ENCODE data around the gene ARFGEF2. TPM values are rescaled to one million over a fixed set of nuclear protein-coding genes. Genes with fewer than 3 reads are reported as not detected.
"Not testable (repeated sequence)": the region's sequence is repeated elsewhere in the genome, so short reads cannot be mapped to it uniquely, and the experiment has no call there.

The ARFGEF2 gene
- total RNA-seq, 1 experiment from 2014 or later, result 31.6 TPM

- DNase-seq (ENCODE audit: low read depth); in situ Hi-C loops (cut with HindIII; ENCODE audit: low pct_unique_long_range_greater_than_20kb, low sequenced_read_pairs): not testable (repeated sequence)
Observed at GRCh38 chr20:49028177-49028576, 106.7 kb downstream of the ARFGEF2 start.

- in situ Hi-C loops (cut with HindIII; ENCODE audit: low pct_unique_long_range_greater_than_20kb, low sequenced_read_pairs), result no loop called here
- peak; percentile 37 for DNase-seq (ENCODE audit: low read depth)
Observed at GRCh38 chr20:49028684-49029083, 107.2 kb downstream of the ARFGEF2 start.

GRCh38 chr20:49029203-49029602 lies 107.7 kb downstream of the ARFGEF2 start:
- DNase-seq (ENCODE audit: low read depth), result no peak
- in situ Hi-C loops (cut with HindIII; ENCODE audit: low pct_unique_long_range_greater_than_20kb, low sequenced_read_pairs), result no loop called here

GRCh38 chr20:49030954-49031619 lies 109.6 kb downstream of the ARFGEF2 start:
- in situ Hi-C loops (cut with HindIII; ENCODE audit: low pct_unique_long_range_greater_than_20kb, low sequenced_read_pairs), result no loop called here
- DNase-seq (ENCODE audit: low read depth), result no peak

GRCh38 chr20:49032455-49032854 lies 110.9 kb downstream of the ARFGEF2 start:
- in situ Hi-C loops (cut with HindIII; ENCODE audit: low pct_unique_long_range_greater_than_20kb, low sequenced_read_pairs), result no loop called here
- DNase-seq (ENCODE audit: low read depth), result no peak

GRCh38 chr20:49034070-49034732 lies 112.7 kb downstream of the ARFGEF2 start:
- DNase-seq (ENCODE audit: low read depth), result no peak
- in situ Hi-C loops (cut with HindIII; ENCODE audit: low pct_unique_long_range_greater_than_20kb, low sequenced_read_pairs), result no loop called here

- in situ Hi-C loops (cut with HindIII; ENCODE audit: low pct_unique_long_range_greater_than_20kb, low sequenced_read_pairs), result no loop called here
- DNase-seq (ENCODE audit: low read depth), result peak; percentile 80
Observed at GRCh38 chr20:49037962-49038387, 116.5 kb downstream of the ARFGEF2 start.

GRCh38 chr20:49039854-49040253 lies 118.3 kb downstream of the ARFGEF2 start:
- in situ Hi-C loops (cut with HindIII; ENCODE audit: low pct_unique_long_range_greater_than_20kb, low sequenced_read_pairs), result no loop called here
- no peak for DNase-seq (ENCODE audit: low read depth)

- DNase-seq (ENCODE audit: low read depth), result no peak
- in situ Hi-C loops (cut with HindIII; ENCODE audit: low pct_unique_long_range_greater_than_20kb, low sequenced_read_pairs), result no loop called here
Observed at GRCh38 chr20:49043000-49043399, 121.5 kb downstream of the ARFGEF2 start.

GRCh38 chr20:49045440-49046086 lies 124.1 kb downstream of the ARFGEF2 start:
- in situ Hi-C loops (cut with HindIII; ENCODE audit: low pct_unique_long_range_greater_than_20kb, low sequenced_read_pairs), result no loop called here

GRCh38 chr20:49046087-49046900 lies 124.8 kb downstream of the ARFGEF2 start, which contains the start of gene CSE1L:
Gene CSE1L, plus strand, starts transcription at chr20:49046312. Its CDS starts 12,152 bp downstream, at chr20:49058464.
- DNase-seq (ENCODE audit: low read depth), result peak; percentile 94
- in situ Hi-C loops (cut with HindIII; ENCODE audit: low pct_unique_long_range_greater_than_20kb, low sequenced_read_pairs), result no loop called here

More at GRCh38 chr20:49045440-49046086, 124.1 kb downstream of the ARFGEF2 start:
- DNase-seq (ENCODE audit: low read depth), result no peak

- DNase-seq (ENCODE audit: low read depth), result no peak
- in situ Hi-C loops (cut with HindIII; ENCODE audit: low pct_unique_long_range_greater_than_20kb, low sequenced_read_pairs), result no loop called here
Observed at GRCh38 chr20:49052334-49052733, 130.8 kb downstream of the ARFGEF2 start.

GRCh38 chr20:49054056-49054643 lies 132.6 kb downstream of the ARFGEF2 start:
- DNase-seq (ENCODE audit: low read depth), result no peak
- in situ Hi-C loops (cut with HindIII; ENCODE audit: low pct_unique_long_range_greater_than_20kb, low sequenced_read_pairs), result no loop called here

GRCh38 chr20:49063279-49063678 lies 141.8 kb downstream of the ARFGEF2 start:
- DNase-seq (ENCODE audit: low read depth), result no peak
- in situ Hi-C loops (cut with HindIII; ENCODE audit: low pct_unique_long_range_greater_than_20kb, low sequenced_read_pairs), result no loop called here

- in situ Hi-C loops (cut with HindIII; ENCODE audit: low pct_unique_long_range_greater_than_20kb, low sequenced_read_pairs), result no loop called here
Observed at GRCh38 chr20:49074521-49074920, 153.0 kb downstream of the ARFGEF2 start.

GRCh38 chr20:49078310-49078709 lies 156.8 kb downstream of the ARFGEF2 start:
- no peak for DNase-seq (ENCODE audit: low read depth)
- in situ Hi-C loops (cut with HindIII; ENCODE audit: low pct_unique_long_range_greater_than_20kb, low sequenced_read_pairs), result no loop called here

More at GRCh38 chr20:49074521-49074920, 153.0 kb downstream of the ARFGEF2 start:
- DNase-seq (ENCODE audit: low read depth), result no peak

GRCh38 chr20:49082295-49082694 lies 160.8 kb downstream of the ARFGEF2 start:
- in situ Hi-C loops (cut with HindIII; ENCODE audit: low pct_unique_long_range_greater_than_20kb, low sequenced_read_pairs); DNase-seq (ENCODE audit: low read depth): not testable (repeated sequence)
